Mesodermal cell (in vitro differentiated cells): ENCODE results near the gene FBXL7.
A peak's percentile ranks its signal among the peaks of the same experiment; 100 is the strongest.

Experiments
- H3K27ac ChIP-seq: 2 replicates; pipeline ENCODE4 v1.7.0; 2013; ENCODE audit warnings: mild to moderate bottlenecking, low read depth, low read length, moderate library complexity; ENCODE audit not compliant: severe bottlenecking
- H3K36me3 ChIP-seq: 2 replicates; pipeline ENCODE4 v1.7.1; 2013; ENCODE audit warnings: mild to moderate bottlenecking, low read length, moderate library complexity; ENCODE audit not compliant: control insufficient read depth, insufficient read depth
- H3K4me1 ChIP-seq: one replicate; pipeline ENCODE4 v1.7.1; 2013; ENCODE audit warnings: mild to moderate bottlenecking, low read length; ENCODE audit not compliant: insufficient read depth, control insufficient read depth, poor library complexity, severe bottlenecking
- H3K4me3 ChIP-seq: 2 replicates; pipeline ENCODE4 v1.7.0; 2013; ENCODE audit warnings: low read length, control low read depth, mild to moderate bottlenecking; ENCODE audit not compliant: insufficient read depth, poor library complexity, severe bottlenecking; ENCODE audit errors: extremely low read depth
- H3K9me3 ChIP-seq: 2 replicates; pipeline ENCODE4 v1.7.1; 2013; ENCODE audit warnings: mild to moderate bottlenecking, low read length, moderate library complexity; ENCODE audit not compliant: control insufficient read depth
- WGBS, 2 experiments: methylation state at CpG; one replicate each; pipeline ENCODE4 v1.1.5; 2013; ENCODE audit warnings: missing lambda C conversion rate in 2 of 2; ENCODE audit not compliant: insufficient coverage in 2 of 2; 5-methylcytosine and 5-hydroxymethylcytosine counted together

FBXL7 gene

GRCh38 chr5:15695215-15695731 is 195.3 kb downstream of the FBXL7 start:
- peaks cover 5% of the 10 kb centered on the region for H3K36me3 ChIP-seq
- no peaks in the 10 kb centered on the region for H3K9me3 ChIP-seq
- no peak overlapping the region for H3K4me3 ChIP-seq
- peak overlapping the region; percentile 48 for H3K27ac ChIP-seq
- peaks cover 37% of the 10 kb centered on the region for H3K4me1 ChIP-seq
- WGBS, 2 experiments = 59 to 64% methylated on average over 2 to 3 of the region's 4 CpGs

GRCh38 chr5:15700373-15700772 is 200.4 kb downstream of the FBXL7 start:
- Histone ChIP-seq H3K9me3 (no peaks in the 10 kb centered on the region), H3K27ac (no peak overlapping the region), H3K4me3 (no peak overlapping the region), H3K36me3 (no peaks in the 10 kb centered on the region), H3K4me1 (peaks cover 34% of the 10 kb centered on the region)
- 89 to 100% methylated on average over 1 of the region's 2 CpGs for WGBS, 2 experiments

- Histone ChIP-seq H3K36me3 (no peaks in the 10 kb centered on the region), H3K27ac (peak overlapping the region; percentile 77), H3K4me1 (peaks cover 28% of the 10 kb centered on the region), H3K4me3 (no peak overlapping the region), H3K9me3 (no peaks in the 10 kb centered on the region)
- WGBS, 2 experiments = 79 to 100% methylated on average over 1 to 4 of the region's 9 CpGs
Measured at GRCh38 chr5:15702102-15702501, 202.1 kb downstream of the FBXL7 start.

GRCh38 chr5:15703901-15704300 is 203.9 kb downstream of the FBXL7 start:
- Histone ChIP-seq H3K27ac (peak overlapping the region; percentile 34), H3K9me3 (no peaks in the 10 kb centered on the region), H3K36me3 (no peaks in the 10 kb centered on the region), H3K4me1 (peaks cover 28% of the 10 kb centered on the region), H3K4me3 (no peak overlapping the region)
- whole genome bisulfite sequencing, 2 experiments = 64 to 70% methylated on average over 3 of the region's 3 CpGs

- peaks cover 28% of the 10 kb centered on the region for H3K4me1 ChIP-seq
- H3K36me3 ChIP-seq = no peaks in the 10 kb centered on the region
- no peak overlapping the region for H3K4me3 ChIP-seq
- peak overlapping the region; percentile 34 for H3K27ac ChIP-seq
- H3K9me3 ChIP-seq = no peaks in the 10 kb centered on the region
Measured at GRCh38 chr5:15704397-15704947, 204.5 kb downstream of the FBXL7 start.

- Histone ChIP-seq H3K4me3 (no peak overlapping the region), H3K4me1 (peaks cover 24% of the 10 kb centered on the region), H3K27ac (no peak overlapping the region), H3K9me3 (no peaks in the 10 kb centered on the region), H3K36me3 (no peaks in the 10 kb centered on the region)
- 94 to 100% methylated on average over 2 of the region's 2 CpGs for WGBS, 2 experiments
Measured at GRCh38 chr5:15707631-15708030, 207.7 kb downstream of the FBXL7 start.

- WGBS, 2 experiments = no CpG with 5 or more reads among the region's 2 CpGs
- H3K36me3 ChIP-seq = no peaks in the 10 kb centered on the region
Measured at GRCh38 chr5:15711892-15712291, 211.9 kb downstream of the FBXL7 start.

GRCh38 chr5:15715535-15715934 is 215.6 kb downstream of the FBXL7 start:
- Histone ChIP-seq H3K4me1 (peaks cover 37% of the 10 kb centered on the region), H3K4me3 (no peak overlapping the region), H3K27ac (no peak overlapping the region), H3K36me3 (no peaks in the 10 kb centered on the region), H3K9me3 (no peaks in the 10 kb centered on the region)
- WGBS, 2 experiments = 86 to 100% methylated on average over 1 of the region's 2 CpGs

More at GRCh38 chr5:15711892-15712291, 211.9 kb downstream of the FBXL7 start:
- Histone ChIP-seq H3K4me1 (peaks cover 9% of the 10 kb centered on the region), H3K9me3 (no peaks in the 10 kb centered on the region), H3K4me3 (no peak overlapping the region), H3K27ac (no peak overlapping the region)

GRCh38 chr5:15715967-15716366 is 216.0 kb downstream of the FBXL7 start:
- WGBS, 2 experiments = 90 to 91% methylated on average over 4 to 5 of the region's 5 CpGs
- no peak overlapping the region for H3K27ac ChIP-seq
- no peak overlapping the region for H3K4me3 ChIP-seq
- H3K36me3 ChIP-seq = no peaks in the 10 kb centered on the region
- H3K4me1 ChIP-seq = peaks cover 37% of the 10 kb centered on the region
- H3K9me3 ChIP-seq = no peaks in the 10 kb centered on the region

- Histone ChIP-seq H3K36me3 (no peaks in the 10 kb centered on the region), H3K9me3 (no peaks in the 10 kb centered on the region), H3K27ac (peak overlapping the region; percentile 46), H3K4me1 (peaks cover 37% of the 10 kb centered on the region), H3K4me3 (no peak overlapping the region)
- 47% methylated on average over 3 of the region's 4 CpGs for WGBS, 2 experiments
Measured at GRCh38 chr5:15717001-15717400, 217.0 kb downstream of the FBXL7 start.

- Histone ChIP-seq H3K9me3 (no peaks in the 10 kb centered on the region), H3K4me1 (peaks cover 37% of the 10 kb centered on the region), H3K4me3 (no peak overlapping the region), H3K36me3 (no peaks in the 10 kb centered on the region), H3K27ac (peak overlapping the region; percentile 7)
- 82 to 91% methylated on average over 4 to 5 of the region's 8 CpGs for WGBS, 2 experiments
Measured at GRCh38 chr5:15718421-15719179, 218.6 kb downstream of the FBXL7 start.
